ENCODE data around the gene PLCH1.

PLCH1 gene

GRCh38 chr3:155790272-155790925, 45.5 kb upstream of the PLCH1 start:
- no peaks in the 10 kb centered on the region for H4K20me1 ChIP-seq (ENCODE audit: insufficient read depth, low read length)
- H3K4me3 ChIP-seq (ENCODE audit: low read depth in 1 of 2, low read length in 2 of 2): no peak overlapping the region
- no peak overlapping the region for H3K27ac ChIP-seq (ENCODE audit: low read length)
- TF ChIP-seq CTCF (IDR thresholded peaks at IDR 0.05; ENCODE audit: borderline replicate concordance, extremely low read depth, low read length, poor library complexity, severe bottlenecking) (no peak), EZH2 (IDR thresholded peaks at IDR 0.05; ENCODE audit: borderline replicate concordance, low read depth, low read length, severe bottlenecking) (no peak)
- ATAC-seq (ENCODE audit: insufficient read depth, low read depth): no peak
- DNase-seq: no peak
- H3K9me3 ChIP-seq (ENCODE audit: insufficient read depth, low read length, severe bottlenecking): no peaks in the 10 kb centered on the region
- no peak overlapping the region for H2AFZ ChIP-seq (ENCODE audit: low read depth, low read length)
- no peaks in the 10 kb centered on the region; the same call in 1 of the 2 replicates for H3K4me1 ChIP-seq (ENCODE audit: insufficient read depth, low read length)
- no peaks in the 10 kb centered on the region for H3K79me2 ChIP-seq (ENCODE audit: insufficient read depth, low read length)
- H3K9ac ChIP-seq (ENCODE audit: low read depth, low read length): no peak overlapping the region
- H3K36me3 ChIP-seq (ENCODE audit: insufficient read depth, low read length): peaks cover 12% of the 10 kb centered on the region; the same call in 1 of the 2 replicates
- no peaks in the 10 kb centered on the region for H3K27me3 ChIP-seq (ENCODE audit: insufficient read depth, low read length, poor library complexity)
- no peak overlapping the region for H3K4me2 ChIP-seq (ENCODE audit: insufficient read depth, low read length)

- Histone ChIP-seq H3K36me3 (ENCODE audit: insufficient read depth, low read length) (peaks cover 4% of the 10 kb centered on the region; the same call in 1 of the 2 replicates), H3K4me1 (ENCODE audit: insufficient read depth, low read length) (no peaks in the 10 kb centered on the region; the same call in 1 of the 2 replicates), H3K9me3 (ENCODE audit: insufficient read depth, low read length, severe bottlenecking) (peaks cover 7% of the 10 kb centered on the region), H3K79me2 (ENCODE audit: insufficient read depth, low read length) (no peaks in the 10 kb centered on the region), H3K4me3 (ENCODE audit: low read depth in 1 of 2, low read length in 2 of 2) (no peak overlapping the region), H3K4me2 (ENCODE audit: insufficient read depth, low read length) (no peak overlapping the region), H2AFZ (ENCODE audit: low read depth, low read length) (no peak overlapping the region), H3K9ac (ENCODE audit: low read depth, low read length) (no peak overlapping the region), H3K27ac (ENCODE audit: low read length) (no peak overlapping the region), H3K27me3 (ENCODE audit: insufficient read depth, low read length, poor library complexity) (no peaks in the 10 kb centered on the region), H4K20me1 (ENCODE audit: insufficient read depth, low read length) (no peaks in the 10 kb centered on the region)
- no peak for TF ChIP-seq CTCF (IDR thresholded peaks at IDR 0.05; ENCODE audit: borderline replicate concordance, extremely low read depth, low read length, poor library complexity, severe bottlenecking)
- no peak for TF ChIP-seq EZH2 (IDR thresholded peaks at IDR 0.05; ENCODE audit: borderline replicate concordance, low read depth, low read length, severe bottlenecking)
- ATAC-seq (ENCODE audit: insufficient read depth, low read depth) (no peak), DNase-seq (no peak)
Observed at GRCh38 chr3:155785662-155786295, 40.9 kb upstream of the PLCH1 start.

GRCh38 chr3:155782390-155782953, 37.6 kb upstream of the PLCH1 start:
- ATAC-seq (ENCODE audit: insufficient read depth, low read depth): no peak
- peaks cover 7% of the 10 kb centered on the region for H3K9me3 ChIP-seq (ENCODE audit: insufficient read depth, low read length, severe bottlenecking)
- no peaks in the 10 kb centered on the region for H3K79me2 ChIP-seq (ENCODE audit: insufficient read depth, low read length)
- no peaks in the 10 kb centered on the region for H3K27me3 ChIP-seq (ENCODE audit: insufficient read depth, low read length, poor library complexity)
- H3K9ac ChIP-seq (ENCODE audit: low read depth, low read length): no peak overlapping the region
- H4K20me1 ChIP-seq (ENCODE audit: insufficient read depth, low read length): no peaks in the 10 kb centered on the region
- no peak overlapping the region for H2AFZ ChIP-seq (ENCODE audit: low read depth, low read length)
- no peak overlapping the region for H3K4me2 ChIP-seq (ENCODE audit: insufficient read depth, low read length)
- no peak overlapping the region for H3K27ac ChIP-seq (ENCODE audit: low read length)
- no peaks in the 10 kb centered on the region for H3K4me1 ChIP-seq (ENCODE audit: insufficient read depth, low read length)
- H3K4me3 ChIP-seq (ENCODE audit: low read depth in 1 of 2, low read length in 2 of 2): no peak overlapping the region
- TF ChIP-seq CTCF (IDR thresholded peaks at IDR 0.05; ENCODE audit: borderline replicate concordance, extremely low read depth, low read length, poor library complexity, severe bottlenecking) (no peak), EZH2 (IDR thresholded peaks at IDR 0.05; ENCODE audit: borderline replicate concordance, low read depth, low read length, severe bottlenecking) (no peak)
- DNase-seq: no peak
- peaks cover 3% of the 10 kb centered on the region; the same call in 1 of the 2 replicates for H3K36me3 ChIP-seq (ENCODE audit: insufficient read depth, low read length)

All from DND-41 (cell line).